HG02678 (cell line): ENCODE data around the gene ABL2.
"Not testable (repeated sequence)": the region's sequence is repeated elsewhere in the genome, so short reads cannot be mapped to it uniquely, and the experiment has no call there.

ENCODE experiments used
- ATAC-seq: cut with Tn5 transposase; IDR thresholded peaks from one replicate; pipeline ENCODE4 v1.9.1; 2021; ENCODE audit warnings: mild to moderate bottlenecking, moderate library complexity; ENCODE audit not compliant: unreplicated experiment

Gene ABL2

GRCh38 chr1:179229214-179230140, at the start of gene ABL2:
Gene ABL2, minus strand, starts transcription at chr1:179229677. Its CDS starts 280 bp downstream, at chr1:179229397.
- ATAC-seq: peak; percentile 58

- no peak for ATAC-seq
These were observed 49.4 kb upstream of the ABL2 start for GRCh38 chr1:179278920-179279319.

- not testable (repeated sequence) for ATAC-seq
These were observed 44.9 kb upstream of the ABL2 start for GRCh38 chr1:179274424-179274823.

- ATAC-seq: no peak
These were observed 39.6 kb upstream of the ABL2 start for GRCh38 chr1:179269071-179269470.

DNA sequence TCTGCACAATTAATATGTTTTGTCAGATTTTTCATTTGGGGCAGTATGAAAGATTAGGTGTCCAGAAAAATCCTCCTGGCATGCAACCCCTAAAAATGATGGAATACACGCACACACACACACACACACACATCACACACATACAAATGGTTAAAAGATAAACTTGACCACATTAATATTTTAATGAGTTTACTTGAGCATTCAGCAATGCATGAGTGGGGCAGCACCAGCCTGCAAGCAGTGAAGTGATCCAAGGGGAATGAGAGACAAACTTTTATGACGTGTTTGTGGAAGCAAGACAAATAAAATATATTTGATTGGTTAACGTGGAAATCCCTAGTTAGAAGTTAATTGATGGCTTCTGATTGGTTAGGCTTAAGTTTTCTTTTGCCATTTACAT, 35.0 kb upstream of the ABL2 start:
- ATAC-seq: no peak

GRCh38 chr1:179263121-179263520, 33.6 kb upstream of the ABL2 start:
- no peak for ATAC-seq

DNA sequence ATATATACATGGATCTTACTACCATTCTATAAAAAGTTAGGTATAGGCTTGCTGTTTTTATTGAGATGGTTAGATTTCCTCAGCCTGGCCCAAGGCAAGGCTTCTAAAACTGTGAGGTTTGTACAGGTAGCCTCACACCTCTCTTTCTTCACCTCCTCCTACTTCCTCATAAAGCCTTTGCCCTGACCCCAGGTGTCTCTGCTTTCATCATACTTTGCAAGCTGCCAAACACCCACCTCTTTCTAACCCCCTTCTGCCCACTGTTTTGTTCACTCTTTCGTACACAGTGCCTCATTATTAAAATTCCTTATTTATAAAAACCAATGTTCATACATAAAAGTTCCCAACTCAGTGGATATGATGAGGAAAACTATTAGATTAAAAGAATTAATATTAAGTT, 32.7 kb upstream of the ABL2 start:
- ATAC-seq: no peak

DNA sequence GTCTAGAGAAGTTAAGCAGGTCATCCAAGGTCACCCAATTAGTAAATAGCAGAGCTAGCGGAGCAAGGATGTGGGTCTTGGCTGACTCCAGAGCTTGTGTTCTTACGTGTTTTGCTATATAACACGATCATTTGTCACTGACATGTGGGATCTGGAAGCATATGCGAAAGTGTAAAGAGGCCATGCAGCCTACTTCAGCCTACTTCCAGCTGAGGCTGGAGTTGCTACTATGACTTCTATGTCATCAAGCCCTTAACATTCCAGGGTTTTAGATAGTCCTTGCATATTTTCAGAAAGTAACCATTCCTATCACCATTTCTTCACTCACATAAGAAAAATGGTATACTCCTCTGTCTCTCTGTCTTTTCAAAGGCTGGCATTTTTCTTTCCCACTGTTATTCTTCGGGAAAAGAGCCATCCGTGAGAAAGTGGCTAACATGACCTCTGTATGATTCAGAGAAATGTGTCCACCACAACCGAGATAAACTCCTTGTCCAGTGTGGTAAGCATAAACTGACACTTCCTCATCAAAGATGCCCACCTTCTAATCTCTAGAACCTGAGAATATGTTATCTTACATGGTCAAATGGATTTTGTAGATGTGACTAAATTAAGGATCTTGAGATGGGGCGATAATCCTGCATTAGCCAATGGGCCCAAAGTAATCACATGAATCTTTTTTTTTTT, 24.0 kb upstream of the ABL2 start:
- no peak for ATAC-seq

- no peak for ATAC-seq
These were observed 23.1 kb upstream of the ABL2 start for GRCh38 chr1:179252606-179253005.

GRCh38 chr1:179251675-179252074, 22.2 kb upstream of the ABL2 start:
- no peak for ATAC-seq

- no peak for ATAC-seq
These were observed 18.4 kb upstream of the ABL2 start for GRCh38 chr1:179247923-179248322.

GRCh38 chr1:179245426-179245825, 15.9 kb upstream of the ABL2 start:
- not testable (repeated sequence) for ATAC-seq

DNA sequence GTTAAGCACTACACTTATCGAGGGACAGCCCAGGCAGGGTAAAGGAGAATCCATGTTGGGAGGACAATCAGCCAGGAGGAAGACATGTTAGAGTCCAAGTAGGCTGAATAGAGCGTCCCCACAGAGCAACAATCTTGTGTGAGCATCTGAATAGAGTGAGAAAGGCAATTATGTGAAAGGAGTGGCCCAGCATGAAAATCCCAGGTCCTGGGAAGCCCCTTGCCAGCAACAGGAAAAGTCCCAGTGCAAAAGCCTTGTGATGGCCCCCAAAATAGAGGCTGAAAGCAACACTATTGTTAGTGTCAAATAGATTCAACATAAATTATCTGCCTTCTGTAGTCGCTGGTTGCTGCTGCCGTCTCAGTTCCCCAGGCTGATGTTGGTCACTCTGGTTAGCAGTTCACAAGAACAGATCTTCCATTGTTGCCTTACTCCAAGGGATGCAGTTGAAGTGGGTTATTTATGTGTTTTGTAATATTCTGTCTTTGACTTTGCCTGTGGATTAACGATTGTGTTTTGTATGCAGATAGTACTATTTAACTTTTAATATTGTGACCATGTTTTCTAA, 12.1 kb upstream of the ABL2 start:
- ATAC-seq: no peak

GRCh38 chr1:179237222-179237621, 7.7 kb upstream of the ABL2 start:
- ATAC-seq: no peak

- no peak for ATAC-seq
These were observed 5.4 kb upstream of the ABL2 start for GRCh38 chr1:179234863-179235262.

GRCh38 chr1:179231923-179232322, 2.4 kb upstream of the ABL2 start:
- ATAC-seq: no peak

GRCh38 chr1:179230721-179231120, 1.2 kb upstream of the ABL2 start:
- no peak for ATAC-seq

GRCh38 chr1:179230251-179230650, 774 bp upstream of the ABL2 start:
- ATAC-seq: no peak

DNA sequence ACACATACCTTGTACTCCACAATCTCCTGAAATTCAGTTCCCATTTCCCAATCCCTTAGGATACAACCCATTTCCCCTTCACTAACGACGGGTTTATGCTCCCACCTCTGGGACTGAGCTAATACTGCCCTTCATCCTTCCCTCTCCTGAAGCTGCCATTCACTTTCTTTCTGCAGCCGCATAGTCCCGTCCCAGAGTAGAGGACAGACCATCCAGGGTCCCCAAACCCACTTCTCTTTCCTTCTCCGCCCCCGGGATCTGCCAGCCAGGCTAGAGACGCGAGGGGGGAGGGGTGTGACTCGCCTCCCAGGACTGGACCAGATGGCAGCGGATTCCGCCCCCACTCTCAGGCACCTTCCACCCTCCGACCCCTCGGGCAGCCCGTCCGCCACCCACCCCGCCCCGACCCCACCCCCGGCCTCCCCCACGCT, 679 bp downstream of the ABL2 start:
- ATAC-seq: peak; percentile 24

GRCh38 chr1:179226738-179227137, 2.7 kb downstream of the ABL2 start:
- ATAC-seq: no peak

DNA sequence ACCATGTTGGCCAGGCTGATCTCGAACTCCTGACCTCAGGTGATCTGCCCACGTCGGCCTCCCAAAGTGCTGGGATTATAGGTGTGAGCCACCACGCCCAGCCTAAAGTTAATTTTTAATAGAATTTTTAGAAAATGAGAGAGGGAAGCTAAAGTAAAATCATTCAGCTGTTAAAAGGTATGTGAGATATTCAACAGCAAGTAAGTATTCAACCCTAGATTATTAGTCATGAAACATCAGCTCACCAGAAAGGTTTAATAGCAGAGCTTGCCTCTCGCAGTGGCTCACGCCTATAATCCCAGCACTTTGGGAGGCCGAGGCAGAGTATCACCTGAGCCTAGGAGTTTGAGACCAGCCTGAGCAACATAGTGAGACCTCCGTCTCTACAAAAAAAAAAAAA, 5.0 kb downstream of the ABL2 start:
- not testable (repeated sequence) for ATAC-seq

GRCh38 chr1:179221121-179221520, 8.4 kb downstream of the ABL2 start:
- ATAC-seq: not testable (repeated sequence)
